A549 (cell line): Measurements from ENCODE around the gene TMCO4. TPM values are rescaled to one million over a fixed set of nuclear protein-coding genes. Genes with fewer than 3 reads are reported as not detected.

Source experiments
- ATAC-seq, 2 experiments: fragments of 200-7000 bp in 1 of 2; fragments of >200 bp in 1 of 2; cut with Nextera tagmentation in 1 of 2; cut with Tn5 transposase in 1 of 2; 3 replicates each; pipeline versions ENCODE4 v1.8.0 to v1.9.1; 2018 to 2020; ENCODE audit warnings: mild to moderate bottlenecking in 1 of 2, moderate library complexity in 1 of 2
- CTCF ChIA-PET: fragments of 300-600 bp; sonication (Branson Sonifier 250); formaldehyde crosslinking; extraction: SDS; loops from one replicate; lab custom pipeline; 2021; ENCODE audit warnings: antibody characterized with exemption, inconsistent platforms; lab: Yijun Ruan, JAX
- POLR2A ChIA-PET: fragments of 350-600 bp; formaldehyde crosslinking; extraction: SDS; loops from one replicate; lab custom pipeline; 2021; ENCODE audit warnings: antibody characterized with exemption, inconsistent platforms; lab: Yijun Ruan, JAX
- DNase-seq, 2 experiments: peaks; one replicate each; pipeline versions ENCODE4 v3.0.0 to v3.0.0-alpha.2; 2011 to 2016; ENCODE audit warnings: low read depth in 1 of 2, low spot score in 1 of 2
- FAIRE-seq: peaks from 2 replicates; lab custom pipeline; 2011; peaks lifted over from hg19 to GRCh38; lab: Jason Lieb, UNC
- H3K27ac ChIP-seq, 2 experiments: fragments of >200 bp; sonication (Bioruptor Twin); formaldehyde crosslinking; 3 replicates each; pipeline ENCODE4 v1.5.1; 2016 to 2017
- H3K4me1 ChIP-seq: fragments of >200 bp; sonication (Bioruptor Twin); formaldehyde crosslinking; 3 replicates; pipeline ENCODE4 v1.6.1; 2016
- H3K4me2 ChIP-seq: fragments of >200 bp; sonication (Bioruptor Twin); formaldehyde crosslinking; 3 replicates; pipeline ENCODE4 v1.6.1; 2016
- H3K4me3 ChIP-seq: fragments of >200 bp; sonication (Bioruptor Twin); formaldehyde crosslinking; 3 replicates; pipeline ENCODE4 v1.5.1; 2016
- H3K9me3 ChIP-seq: fragments of >200 bp; sonication (Bioruptor Twin); formaldehyde crosslinking; 3 replicates; pipeline ENCODE4 v1.6.1; 2016
- BCL3 ChIP-seq: fragments of >200 bp; sonication (Bioruptor Twin); formaldehyde crosslinking; IDR thresholded peaks from 3 replicates; pipeline ENCODE4 v1.6.1; 2016
- CEBPB ChIP-seq, 2 experiments: fragments of >200 bp in 1 of 2; sonication (Bioruptor Twin) in 1 of 2; formaldehyde crosslinking in 1 of 2; IDR thresholded peaks; 2 replicates each; pipeline ENCODE4 v1.6.1; 2012 to 2016
- CTCF ChIP-seq: fragments of >200 bp; sonication (Bioruptor Twin); formaldehyde crosslinking; IDR thresholded peaks from 3 replicates; pipeline ENCODE4 v1.5.1; 2016
- ESRRA ChIP-seq: fragments of 150-350 bp; IDR thresholded peaks from 2 replicates; pipeline ENCODE4 v1.6.1; 2014; ENCODE audit warnings: mild to moderate bottlenecking, low read length, borderline replicate concordance
- HES2 ChIP-seq: fragments of >200 bp; sonication (Bioruptor Twin); formaldehyde crosslinking; IDR thresholded peaks from 2 replicates; pipeline ENCODE4 v1.6.1; 2016
- HOXB13 ChIP-seq: fragments of 250-450 bp; sonication (Bioruptor Pico); IDR thresholded peaks from 2 replicates; pipeline ENCODE4 v1.5.0; 2020; ENCODE audit warnings: low read depth, mild to moderate bottlenecking, moderate library complexity
- JUN ChIP-seq, 2 experiments: fragments of >200 bp; sonication (Bioruptor Twin); formaldehyde crosslinking; IDR thresholded peaks; 2 replicates in 1 of 2; 3 replicates in 1 of 2; pipeline ENCODE4 v1.6.1; 2016 to 2017
- KDM1A ChIP-seq: fragments of 200-600 bp; sonication (generic); IDR thresholded peaks from 2 replicates; pipeline ENCODE4 v1.6.1; 2016; ENCODE audit warnings: low read depth, mild to moderate bottlenecking
- KDM5A ChIP-seq: fragments of 200-600 bp; sonication (generic); IDR thresholded peaks from 2 replicates; pipeline ENCODE4 v1.6.1; 2016; ENCODE audit warnings: antibody characterized with exemption, mild to moderate bottlenecking
- MAZ ChIP-seq: fragments of 150-350 bp; IDR thresholded peaks from 2 replicates; pipeline ENCODE4 v1.6.1; 2014; ENCODE audit warnings: antibody characterized with exemption, low read depth, low read length, borderline replicate concordance
- NFE2L2 ChIP-seq: fragments of 150-350 bp; conservative IDR thresholded peaks from 2 replicates; pipeline ENCODE4 v1.6.1; 2014; ENCODE audit warnings: low read length
- RAD21 ChIP-seq, 2 experiments: fragments of >200 bp in 1 of 2; sonication (Bioruptor Twin) in 1 of 2; formaldehyde crosslinking in 1 of 2; IDR thresholded peaks in 1 of 2; conservative IDR thresholded peaks in 1 of 2; 2 replicates in 1 of 2; 3 replicates in 1 of 2; pipeline ENCODE4 v1.6.1; 2012 to 2018; ENCODE audit warnings: inconsistent platforms in 1 of 2
- RCOR1 ChIP-seq: fragments of 150-350 bp; IDR thresholded peaks from 2 replicates; pipeline ENCODE4 v1.6.1; 2014; ENCODE audit warnings: antibody characterized with exemption, low read length, low read depth
- REST ChIP-seq: fragments of 200-600 bp; sonication (generic); IDR thresholded peaks from 2 replicates; pipeline ENCODE4 v1.6.1; 2016; ENCODE audit warnings: antibody characterized with exemption, mild to moderate bottlenecking, moderate library complexity
- SMC3 ChIP-seq: fragments of >200 bp; sonication (Bioruptor Twin); formaldehyde crosslinking; IDR thresholded peaks from 3 replicates; pipeline ENCODE4 v1.6.1; 2018; ENCODE audit warnings: inconsistent platforms
- ZC3H11A ChIP-seq: fragments of 450-650 bp; IDR thresholded peaks from 2 replicates; pipeline ENCODE4 v1.6.1; 2014; ENCODE audit warnings: antibody characterized with exemption, mild to moderate bottlenecking
- WGBS: methylation state at CpG from one replicate; pipeline ENCODE4 v1.1.6; 2017; ENCODE audit errors: missing lambda C conversion rate; 5-methylcytosine and 5-hydroxymethylcytosine counted together
- polyA plus RNA-seq, 4 experiments: library from polyadenylated mRNA; depleted of rRNA in 3 of 4; stranded (reverse); fragments of >200 nt; fragmentation: RNase III in 1 of 4; extraction: RNeasy Plus Mini Kit Qiagen cat#74134 plus additional on column Dnase treatment in 1 of 4; gene quantifications; 2 replicates in 3 of 4; 3 replicates in 1 of 4; pipeline ENCODE4 v1.2.3, GENCODE V29; 2011 to 2017
- TF ChIP-seq, protein P1 (sequence below): fragments of 250-450 bp; sonication (Bioruptor Pico); IDR thresholded peaks from 2 replicates; pipeline ENCODE4 v1.5.0; 2021; ENCODE audit warnings: mild to moderate bottlenecking, moderate library complexity, borderline replicate concordance

The TMCO4 gene
- polyA plus RNA-seq, 2 of the 4 experiments (the other 2 are of a cell fraction), result 4.0 to 4.6 TPM

DNA sequence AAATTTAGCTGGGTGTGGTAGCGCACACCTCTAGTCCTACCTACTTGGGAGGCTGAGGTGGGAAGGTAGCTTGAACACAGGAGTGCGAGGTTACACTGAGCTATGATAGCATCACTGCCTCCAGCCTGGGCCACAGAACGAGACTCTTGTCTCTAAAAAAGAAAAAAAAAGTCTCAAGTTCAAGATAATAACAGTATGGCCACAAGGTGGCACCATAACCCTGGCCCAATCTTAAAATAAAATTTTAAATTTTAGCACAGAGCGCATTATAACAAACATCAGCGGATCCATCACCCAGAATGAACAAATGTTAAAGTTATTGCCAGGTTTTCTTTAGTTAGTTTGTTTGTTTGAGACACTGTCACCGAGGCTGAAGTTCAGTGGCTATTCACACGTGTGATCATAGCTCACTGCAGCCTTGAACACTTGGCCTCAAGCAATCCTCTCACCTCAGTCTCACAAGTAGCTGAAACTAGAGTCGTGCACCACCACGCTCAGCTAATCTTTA, 137.9 kb downstream of the TMCO4 start:
- no peaks in the 10 kb centered on the region for H3K9me3 ChIP-seq
- H3K4me1 ChIP-seq, result peaks cover 7% of the 10 kb centered on the region; the same call in 1 of the 3 replicates
- H3K4me3 ChIP-seq, result no peak overlapping the region
- ATAC-seq, result no peak
- no peak overlapping the region for H3K27ac ChIP-seq
- POLR2A ChIA-PET, result no interaction called here
- peak; percentile 76 for TF ChIP-seq CTCF
- TF ChIP-seq, protein P1, sequence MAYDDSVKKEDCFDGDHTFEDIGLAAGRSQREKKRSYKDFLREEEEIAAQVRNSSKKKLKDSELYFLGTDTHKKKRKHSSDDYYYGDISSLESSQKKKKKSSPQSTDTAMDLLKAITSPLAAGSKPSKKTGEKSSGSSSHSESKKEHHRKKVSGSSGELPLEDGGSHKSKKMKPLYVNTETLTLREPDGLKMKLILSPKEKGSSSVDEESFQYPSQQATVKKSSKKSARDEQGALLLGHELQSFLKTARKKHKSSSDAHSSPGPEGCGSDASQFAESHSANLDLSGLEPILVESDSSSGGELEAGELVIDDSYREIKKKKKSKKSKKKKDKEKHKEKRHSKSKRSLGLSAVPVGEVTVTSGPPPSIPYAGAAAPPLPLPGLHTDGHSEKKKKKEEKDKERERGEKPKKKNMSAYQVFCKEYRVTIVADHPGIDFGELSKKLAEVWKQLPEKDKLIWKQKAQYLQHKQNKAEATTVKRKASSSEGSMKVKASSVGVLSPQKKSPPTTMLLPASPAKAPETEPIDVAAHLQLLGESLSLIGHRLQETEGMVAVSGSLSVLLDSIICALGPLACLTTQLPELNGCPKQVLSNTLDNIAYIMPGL (CRISPR knock-in tag), result no peak
- TF ChIP-seq RAD21 (conservative IDR thresholded peaks at IDR 0.05 in 1 of 2, IDR thresholded peaks at IDR 0.05 in 1 of 2), result peak; percentile 62 to 64
- peak; percentile 31; the same call in 1 of the 3 replicates for TF ChIP-seq SMC3
- 2% methylated on average over 9 of the region's 9 CpGs for WGBS
- DNase-seq, result peak in 1 of 2 experiments; percentile 35
- no peak for FAIRE-seq
- no peak overlapping the region for H3K4me2 ChIP-seq
- CTCF ChIA-PET, result interaction anchor here (0.6 to 4.9 kb wide), 32 partner anchors 8 to 559 kb away, joined by 3 to 45 read pairs (median 4); no protein-coding TSS in a partner anchor

DNA sequence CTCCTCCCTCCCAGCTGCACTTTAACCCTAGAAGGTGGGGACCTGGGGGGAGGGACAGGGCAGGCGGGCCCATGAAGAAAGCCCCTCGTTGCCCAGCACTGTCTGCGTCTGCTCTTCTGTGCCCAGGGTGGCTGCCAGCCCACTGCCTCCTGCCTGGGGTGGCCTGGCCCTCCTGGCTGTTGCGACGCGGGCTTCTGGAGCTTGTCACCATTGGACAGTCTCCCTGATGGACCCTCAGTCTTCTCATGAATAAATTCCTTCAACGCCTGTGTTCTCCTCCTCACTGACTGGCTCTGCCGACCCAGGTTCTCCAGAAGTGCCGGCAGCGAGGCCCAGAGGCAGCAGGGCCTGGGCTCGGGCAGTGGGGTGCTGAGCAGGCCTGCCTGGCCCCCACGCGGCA, 141.5 kb downstream of the TMCO4 start:
- POLR2A ChIA-PET, result no interaction called here
- no peak for FAIRE-seq

DNA sequence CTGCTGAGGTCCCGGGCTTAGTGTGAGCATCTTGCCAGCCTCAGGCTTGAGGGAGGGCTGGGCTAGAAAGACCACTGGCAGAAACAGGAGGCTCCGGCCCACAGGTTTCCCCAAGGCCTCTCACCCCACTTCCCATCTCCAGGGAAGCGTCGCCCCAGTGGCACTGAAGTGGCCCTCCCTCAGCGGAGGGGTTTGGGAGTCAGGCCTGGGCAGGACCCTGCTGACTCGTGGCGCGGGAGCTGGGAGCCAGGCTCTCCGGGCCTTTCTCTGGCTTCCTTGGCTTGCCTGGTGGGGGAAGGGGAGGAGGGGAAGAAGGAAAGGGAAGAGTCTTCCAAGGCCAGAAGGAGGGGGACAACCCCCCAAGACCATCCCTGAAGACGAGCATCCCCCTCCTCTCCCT, 142.2 kb downstream of the TMCO4 start:
- ChIA-PET CTCF (no interaction called here), POLR2A (no interaction called here)
- ATAC-seq (no peak), FAIRE-seq (no peak), DNase-seq (no peak)
- no peaks in the 10 kb centered on the region for H3K9me3 ChIP-seq
- 78% methylated on average over 3 of the region's 10 CpGs for WGBS
- no peak for TF ChIP-seq NFE2L2
- TF ChIP-seq ESRRA, result no peak
- H3K4me2 ChIP-seq, result no peak overlapping the region
- H3K4me1 ChIP-seq, result peaks cover 20% of the 10 kb centered on the region
- no peak overlapping the region for H3K27ac ChIP-seq
- no peak overlapping the region for H3K4me3 ChIP-seq

More for the DNA sequence above, 141.5 kb downstream of the TMCO4 start:
- TF ChIP-seq JUN (IDR thresholded peaks at IDR 0.05), result no peak
- no peak for TF ChIP-seq RCOR1
- TF ChIP-seq ZC3H11A, result no peak
- TF ChIP-seq KDM1A, result no peak
- TF ChIP-seq CEBPB (IDR thresholded peaks at IDR 0.05), result no peak
- no peak for TF ChIP-seq MAZ
- Histone ChIP-seq H3K27ac (no peak overlapping the region), H3K4me2 (no peak overlapping the region), H3K9me3 (no peaks in the 10 kb centered on the region), H3K4me3 (no peak overlapping the region), H3K4me1 (peaks cover 20% of the 10 kb centered on the region)
- WGBS, result 85% methylated on average over 8 of the region's 13 CpGs
- DNase-seq (no peak), ATAC-seq (no peak)
- CTCF ChIA-PET, result interaction anchor here (0.5 to 4.9 kb wide), 4 partner anchors 9 to 121 kb away, joined by 3 to 45 read pairs (median 3); no protein-coding TSS in a partner anchor

- Histone ChIP-seq H3K4me1 (peaks cover 20% of the 10 kb centered on the region), H3K9me3 (no peaks in the 10 kb centered on the region), H3K4me3 (no peak overlapping the region), H3K27ac (no peak overlapping the region), H3K4me2 (no peak overlapping the region)
- POLR2A ChIA-PET, result no interaction called here
- no peak for TF ChIP-seq HES2
- no peak for TF ChIP-seq KDM5A
- no peak for TF ChIP-seq KDM1A
- TF ChIP-seq BCL3, result no peak
- no peak for TF ChIP-seq REST
- TF ChIP-seq HOXB13 (CRISPR knock-in tag), result no peak
- CTCF ChIA-PET, result interaction anchor here (1.0 kb wide), 1 partner anchor 10 kb away, joined by 3 read pairs; no protein-coding TSS in a partner anchor
- ATAC-seq (no peak), DNase-seq (no peak), FAIRE-seq (no peak)
- WGBS, result 60% methylated on average over 2 of the region's 15 CpGs
Observed at GRCh38 chr1:19656780-19657466, 142.8 kb downstream of the TMCO4 start.
